Memory B cell (primary cell): ENCODE measurements around the gene C1orf226.

Experiments used
- ATAC-seq: fragments of 150-1000 bp; cut with Tn5 transposase; 2 replicates; pipeline ENCODE4 v1.10.0; 2021; ENCODE audit warnings: low read depth, mild to moderate bottlenecking, moderate library complexity
- DNase-seq, 2 donors: peaks; one replicate each; pipeline ENCODE4 v3.0.0; 2022; ENCODE audit warnings: low spot score in 2 of 2
- H3K27ac Mint-ChIP-seq: one replicate; pipeline ENCODE4 v1.8.0; 2022; ENCODE audit warnings: mild to moderate bottlenecking, moderate library complexity, mixed read lengths
- H3K27me3 Mint-ChIP-seq: one replicate; pipeline ENCODE4 v1.8.0; 2022; ENCODE audit warnings: mixed read lengths
- H3K36me3 Mint-ChIP-seq: one replicate; pipeline ENCODE4 v1.8.0; 2022; ENCODE audit warnings: mild to moderate bottlenecking, mixed read lengths
- H3K4me1 Mint-ChIP-seq: one replicate; pipeline ENCODE4 v1.8.0; 2022; ENCODE audit warnings: mixed read lengths
- H3K4me3 Mint-ChIP-seq: one replicate; pipeline ENCODE4 v1.8.0; 2022; ENCODE audit warnings: mild to moderate bottlenecking, moderate library complexity, mixed read lengths
- H3K9me3 Mint-ChIP-seq: one replicate; pipeline ENCODE4 v1.8.0; 2022; ENCODE audit warnings: mixed read lengths

C1orf226 gene

GRCh38 chr1:162359523-162360236 lies 21.8 kb upstream of the C1orf226 start:
- Mint-ChIP-seq H3K27me3 (peaks cover 20% of the 10 kb centered on the region), H3K9me3 (no peaks in the 10 kb centered on the region), H3K4me1 (peaks cover 2% of the 10 kb centered on the region), H3K36me3 (no peaks in the 10 kb centered on the region), H3K4me3 (no peak overlapping the region), H3K27ac (no peak overlapping the region)
- ATAC-seq (no peak), DNase-seq (no peak)

GRCh38 chr1:162360237-162360873 lies 21.2 kb upstream of the C1orf226 start:
- no peak overlapping the region for H3K27ac Mint-ChIP-seq
- H3K4me1 Mint-ChIP-seq: peaks cover 2% of the 10 kb centered on the region
- DNase-seq: no peak
- no peaks in the 10 kb centered on the region for H3K36me3 Mint-ChIP-seq
- H3K4me3 Mint-ChIP-seq: no peak overlapping the region
- no peak for ATAC-seq
- H3K27me3 Mint-ChIP-seq: peaks cover 22% of the 10 kb centered on the region
- H3K9me3 Mint-ChIP-seq: no peaks in the 10 kb centered on the region

- no peaks in the 10 kb centered on the region for H3K36me3 Mint-ChIP-seq
- no peaks in the 10 kb centered on the region for H3K9me3 Mint-ChIP-seq
- peaks cover 19% of the 10 kb centered on the region for H3K27me3 Mint-ChIP-seq
- H3K4me3 Mint-ChIP-seq: no peak overlapping the region
- peaks cover 2% of the 10 kb centered on the region for H3K4me1 Mint-ChIP-seq
- H3K27ac Mint-ChIP-seq: no peak overlapping the region
- ATAC-seq (no peak), DNase-seq (no peak)
Measured at GRCh38 chr1:162360874-162361260, 20.7 kb upstream of the C1orf226 start.

- Mint-ChIP-seq H3K36me3 (no peaks in the 10 kb centered on the region), H3K27me3 (peaks cover 19% of the 10 kb centered on the region), H3K9me3 (no peaks in the 10 kb centered on the region), H3K4me1 (peaks cover 2% of the 10 kb centered on the region), H3K27ac (no peak overlapping the region), H3K4me3 (no peak overlapping the region)
- no peak for DNase-seq
- no peak for ATAC-seq
Measured at GRCh38 chr1:162361349-162361748, 20.2 kb upstream of the C1orf226 start.

- ATAC-seq: no peak
- H3K4me1 Mint-ChIP-seq: peaks cover 2% of the 10 kb centered on the region
- H3K4me3 Mint-ChIP-seq: no peak overlapping the region
- no peaks in the 10 kb centered on the region for H3K9me3 Mint-ChIP-seq
- H3K27me3 Mint-ChIP-seq: peaks cover 14% of the 10 kb centered on the region
- no peaks in the 10 kb centered on the region for H3K36me3 Mint-ChIP-seq
- DNase-seq: no peak
- H3K27ac Mint-ChIP-seq: no peak overlapping the region
Measured at GRCh38 chr1:162363823-162364222, 17.7 kb upstream of the C1orf226 start.

- no peaks in the 10 kb centered on the region for H3K36me3 Mint-ChIP-seq
- H3K4me3 Mint-ChIP-seq: no peak overlapping the region
- H3K27ac Mint-ChIP-seq: no peak overlapping the region
- no peak for DNase-seq
- no peaks in the 10 kb centered on the region for H3K9me3 Mint-ChIP-seq
- peaks cover 2% of the 10 kb centered on the region for H3K4me1 Mint-ChIP-seq
- peaks cover 11% of the 10 kb centered on the region for H3K27me3 Mint-ChIP-seq
- no peak for ATAC-seq
Measured at GRCh38 chr1:162364498-162364897, 17.0 kb upstream of the C1orf226 start.

GRCh38 chr1:162365284-162366020 lies 16.1 kb upstream of the C1orf226 start:
- Mint-ChIP-seq H3K27ac (no peak overlapping the region), H3K9me3 (no peaks in the 10 kb centered on the region), H3K4me1 (peaks cover 2% of the 10 kb centered on the region), H3K4me3 (no peak overlapping the region), H3K36me3 (no peaks in the 10 kb centered on the region), H3K27me3 (peaks cover 9% of the 10 kb centered on the region)
- ATAC-seq (no peak), DNase-seq (no peak)

GRCh38 chr1:162366149-162366548 lies 15.4 kb upstream of the C1orf226 start:
- no peaks in the 10 kb centered on the region for H3K36me3 Mint-ChIP-seq
- peaks cover 2% of the 10 kb centered on the region for H3K4me1 Mint-ChIP-seq
- H3K9me3 Mint-ChIP-seq: no peaks in the 10 kb centered on the region
- no peak overlapping the region for H3K4me3 Mint-ChIP-seq
- peaks cover 9% of the 10 kb centered on the region for H3K27me3 Mint-ChIP-seq
- ATAC-seq (no peak), DNase-seq (no peak)
- H3K27ac Mint-ChIP-seq: no peak overlapping the region

- Mint-ChIP-seq H3K27ac (no peak overlapping the region), H3K27me3 (peaks cover 9% of the 10 kb centered on the region), H3K4me3 (no peak overlapping the region), H3K9me3 (no peaks in the 10 kb centered on the region), H3K4me1 (peaks cover 2% of the 10 kb centered on the region), H3K36me3 (no peaks in the 10 kb centered on the region)
- no peak for DNase-seq
- no peak for ATAC-seq
Measured at GRCh38 chr1:162366671-162367070, 14.9 kb upstream of the C1orf226 start.

- ATAC-seq (no peak), DNase-seq (no peak)
- H3K4me1 Mint-ChIP-seq: peaks cover 2% of the 10 kb centered on the region
- H3K9me3 Mint-ChIP-seq: no peaks in the 10 kb centered on the region
- peaks cover 10% of the 10 kb centered on the region for H3K27me3 Mint-ChIP-seq
- H3K4me3 Mint-ChIP-seq: no peak overlapping the region
- no peak overlapping the region for H3K27ac Mint-ChIP-seq
- H3K36me3 Mint-ChIP-seq: no peaks in the 10 kb centered on the region
Measured at GRCh38 chr1:162367073-162367472, 14.5 kb upstream of the C1orf226 start.

GRCh38 chr1:162367772-162368171 lies 13.8 kb upstream of the C1orf226 start:
- ATAC-seq (no peak), DNase-seq (no peak)
- Mint-ChIP-seq H3K36me3 (no peaks in the 10 kb centered on the region), H3K27ac (no peak overlapping the region), H3K9me3 (no peaks in the 10 kb centered on the region), H3K4me3 (no peak overlapping the region), H3K27me3 (peaks cover 10% of the 10 kb centered on the region), H3K4me1 (peaks cover 2% of the 10 kb centered on the region)

- Mint-ChIP-seq H3K4me3 (no peak overlapping the region), H3K36me3 (no peaks in the 10 kb centered on the region), H3K27me3 (peaks cover 7% of the 10 kb centered on the region), H3K9me3 (no peaks in the 10 kb centered on the region), H3K27ac (no peak overlapping the region), H3K4me1 (peaks cover 2% of the 10 kb centered on the region)
- DNase-seq (no peak), ATAC-seq (no peak)
Measured at GRCh38 chr1:162368451-162368850, 13.1 kb upstream of the C1orf226 start.

- Mint-ChIP-seq H3K27ac (no peak overlapping the region), H3K27me3 (peaks cover 3% of the 10 kb centered on the region), H3K9me3 (no peaks in the 10 kb centered on the region), H3K4me1 (no peaks in the 10 kb centered on the region), H3K4me3 (no peak overlapping the region), H3K36me3 (no peaks in the 10 kb centered on the region)
- ATAC-seq (no peak), DNase-seq (no peak)
Measured at GRCh38 chr1:162369571-162369970, 12.0 kb upstream of the C1orf226 start.

GRCh38 chr1:162370161-162370560 lies 11.4 kb upstream of the C1orf226 start:
- ATAC-seq: no peak
- Mint-ChIP-seq H3K27me3 (peaks cover 3% of the 10 kb centered on the region), H3K9me3 (no peaks in the 10 kb centered on the region), H3K4me1 (no peaks in the 10 kb centered on the region), H3K27ac (no peak overlapping the region), H3K4me3 (no peak overlapping the region), H3K36me3 (no peaks in the 10 kb centered on the region)
- DNase-seq: no peak
